Skin of body (tissue), 2 donors: ENCODE results near the gene COBL. TPM values are rescaled to one million over a fixed set of nuclear protein-coding genes. Genes with fewer than 3 reads are reported as not detected.

ENCODE experiments used
- DNase-seq: peaks from one replicate; lab custom pipeline; 2025; lab: John Stamatoyannopoulos, UW
- total RNA-seq: library from RNA; depleted of rRNA; stranded (reverse); fragments of >200 nt; gene quantifications from one replicate; pipeline ENCODE4 v1.2.3, GENCODE V29; 2014

COBL gene
- total RNA-seq, 1 donor from 2014 or later, result 11.9 TPM

DNA sequence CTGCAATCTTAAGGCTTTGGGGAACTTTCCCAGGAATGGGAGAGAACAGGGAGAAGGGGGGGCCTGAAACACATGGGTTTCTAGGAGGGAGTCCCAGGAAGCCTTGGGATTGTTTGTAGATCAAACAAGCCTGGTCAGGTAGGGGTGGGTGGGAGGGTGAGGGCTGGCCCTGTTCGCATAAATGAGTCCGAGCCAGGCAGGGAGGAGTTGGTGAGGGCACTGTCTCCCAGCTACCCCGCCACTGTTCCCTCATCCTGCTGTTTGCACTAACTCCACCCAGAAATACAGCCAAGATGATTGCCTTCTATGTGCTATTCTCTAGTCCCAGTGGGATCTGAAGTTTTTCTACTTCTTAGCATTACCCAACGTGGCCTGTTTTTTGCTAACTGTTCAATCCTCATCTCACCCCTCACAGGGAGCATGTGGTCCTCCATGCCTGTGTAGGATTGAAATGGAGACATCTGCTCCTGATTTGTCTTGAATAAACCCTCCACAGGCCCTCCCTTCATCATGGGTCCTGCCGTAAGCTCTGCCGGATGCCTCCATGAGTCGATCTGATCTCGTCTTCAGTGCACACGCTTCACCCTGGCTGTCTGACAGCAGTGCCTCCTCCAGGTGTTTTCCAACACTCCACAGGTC is 257.0 kb downstream of the COBL start:
- DNase-seq, result no peak

- DNase-seq, result no peak
These were observed 257.8 kb downstream of the COBL start for GRCh38 chr7:51058764-51059163.

- no peak for DNase-seq
These were observed 261.4 kb downstream of the COBL start for GRCh38 chr7:51055039-51055840.

DNA sequence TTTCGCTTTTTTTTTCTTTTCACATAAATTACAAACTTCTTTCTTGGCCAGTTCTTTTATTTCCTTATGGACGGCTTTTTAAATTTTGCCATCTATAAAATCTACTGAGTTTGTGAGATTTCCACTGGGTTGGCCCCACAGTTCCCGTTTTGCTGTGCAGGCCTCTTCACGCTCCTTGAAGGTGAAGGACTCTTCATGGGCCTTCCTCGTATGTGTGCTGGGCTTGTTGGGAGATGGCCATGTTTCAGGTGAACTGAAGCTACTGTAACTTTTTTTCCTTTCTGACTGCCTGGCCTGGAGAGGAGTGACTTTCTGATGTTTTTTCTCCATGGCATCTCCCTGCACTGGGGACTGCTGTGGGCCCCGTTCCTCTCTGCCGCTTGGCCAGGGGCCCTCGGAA is 262.4 kb downstream of the COBL start:
- no peak for DNase-seq

GRCh38 chr7:51053160-51053925 is 263.3 kb downstream of the COBL start:
- no peak for DNase-seq

DNA sequence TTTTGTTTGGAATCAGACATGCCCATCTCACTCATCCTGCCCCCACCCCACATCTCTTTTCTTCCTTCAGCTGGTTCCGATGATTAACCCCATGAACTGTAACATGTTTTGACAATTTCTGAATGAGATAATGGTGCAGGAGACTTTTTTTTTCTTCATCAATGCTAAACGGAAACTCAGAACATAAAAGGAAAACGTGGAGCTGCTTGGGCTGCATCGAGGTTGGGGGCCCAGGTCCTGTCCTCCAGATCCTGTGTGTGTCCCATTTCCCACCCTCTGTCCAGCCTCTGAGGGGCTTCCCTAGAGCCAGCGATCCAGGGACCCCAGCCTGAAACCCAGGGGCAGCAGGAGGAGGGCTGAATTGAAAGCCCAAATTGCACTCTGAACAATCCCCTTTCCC is 270.1 kb downstream of the COBL start:
- no peak for DNase-seq

GRCh38 chr7:51046103-51046466 is 270.5 kb downstream of the COBL start:
- DNase-seq, result no peak

GRCh38 chr7:51045319-51046102 is 271.1 kb downstream of the COBL start:
- DNase-seq, result no peak

DNA sequence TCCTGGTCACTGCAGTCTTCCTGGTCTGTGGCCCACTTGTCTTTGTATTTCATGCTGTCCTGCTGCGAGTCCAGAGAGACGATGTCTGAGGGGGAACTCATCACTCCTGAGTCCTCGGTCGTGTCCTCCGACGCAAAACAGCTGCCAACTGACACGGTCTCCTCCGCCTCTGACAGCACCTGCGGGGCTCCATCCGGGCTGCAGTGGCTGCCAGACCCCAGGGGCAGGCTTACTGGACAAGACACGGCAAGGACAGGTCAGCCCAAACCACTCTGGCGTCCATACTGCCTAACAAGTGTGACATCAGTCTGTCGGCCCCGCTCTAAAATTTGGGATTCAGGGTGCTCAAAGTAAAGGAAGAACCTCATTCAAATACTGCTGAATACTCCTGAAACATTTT is 273.1 kb downstream of the COBL start:
- DNase-seq, result no peak

- no peak for DNase-seq
These were observed 275.8 kb downstream of the COBL start for GRCh38 chr7:51040787-51041186.

- DNase-seq, result no peak
These were observed 278.0 kb downstream of the COBL start for GRCh38 chr7:51038573-51038972.

DNA sequence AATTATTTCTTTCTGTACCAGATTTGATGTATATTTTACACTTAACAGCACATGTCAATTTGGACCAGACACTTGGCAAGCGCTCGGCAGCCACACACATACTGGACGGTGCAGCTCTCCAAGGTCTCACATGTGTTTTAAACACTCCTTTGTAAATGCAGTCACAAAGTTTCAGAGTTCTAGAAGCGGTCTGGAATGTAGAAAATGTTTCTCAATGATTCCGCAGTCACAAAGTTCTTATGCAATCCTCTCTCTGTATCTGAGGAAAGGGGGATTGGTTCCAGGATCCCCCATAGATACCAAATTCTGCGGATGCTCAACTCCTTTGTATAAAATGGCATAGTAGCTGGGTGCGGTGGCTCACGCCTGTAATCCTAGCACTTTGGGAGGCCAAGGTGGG is 280.9 kb downstream of the COBL start:
- peak; percentile 22 for DNase-seq

GRCh38 chr7:51034521-51035264 is 281.9 kb downstream of the COBL start:
- DNase-seq, result no peak

- DNase-seq, result no peak
These were observed 282.7 kb downstream of the COBL start for GRCh38 chr7:51033727-51034520.

- no peak for DNase-seq
These were observed 284.7 kb downstream of the COBL start for GRCh38 chr7:51031791-51032515.

DNA sequence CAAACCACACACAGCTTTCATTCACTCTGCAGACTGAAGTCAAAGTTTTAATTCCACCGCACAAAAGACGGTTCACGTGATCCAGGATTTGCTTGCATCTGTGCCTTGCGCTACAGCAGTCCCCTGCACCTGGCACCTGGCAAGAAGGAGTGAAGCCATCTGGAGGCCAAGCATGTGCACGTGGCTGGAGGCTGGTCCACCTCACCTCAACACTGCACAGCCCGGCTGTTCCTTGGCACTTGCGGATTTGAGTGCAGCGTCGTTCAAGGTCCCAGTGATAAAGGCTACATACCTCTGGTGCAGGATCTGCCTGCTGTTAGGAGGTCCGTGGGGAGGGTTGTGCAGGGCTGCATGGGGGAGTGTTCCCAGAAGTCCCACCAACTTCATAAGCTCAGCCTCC is 285.4 kb downstream of the COBL start:
- no peak for DNase-seq

GRCh38 chr7:51029701-51030191 is 286.9 kb downstream of the COBL start:
- peak; percentile 47 for DNase-seq

- no peak for DNase-seq
These were observed 287.5 kb downstream of the COBL start for GRCh38 chr7:51029131-51029530.
